ENCODE measurements around the gene HBE1.

HBE1 gene

DNA sequence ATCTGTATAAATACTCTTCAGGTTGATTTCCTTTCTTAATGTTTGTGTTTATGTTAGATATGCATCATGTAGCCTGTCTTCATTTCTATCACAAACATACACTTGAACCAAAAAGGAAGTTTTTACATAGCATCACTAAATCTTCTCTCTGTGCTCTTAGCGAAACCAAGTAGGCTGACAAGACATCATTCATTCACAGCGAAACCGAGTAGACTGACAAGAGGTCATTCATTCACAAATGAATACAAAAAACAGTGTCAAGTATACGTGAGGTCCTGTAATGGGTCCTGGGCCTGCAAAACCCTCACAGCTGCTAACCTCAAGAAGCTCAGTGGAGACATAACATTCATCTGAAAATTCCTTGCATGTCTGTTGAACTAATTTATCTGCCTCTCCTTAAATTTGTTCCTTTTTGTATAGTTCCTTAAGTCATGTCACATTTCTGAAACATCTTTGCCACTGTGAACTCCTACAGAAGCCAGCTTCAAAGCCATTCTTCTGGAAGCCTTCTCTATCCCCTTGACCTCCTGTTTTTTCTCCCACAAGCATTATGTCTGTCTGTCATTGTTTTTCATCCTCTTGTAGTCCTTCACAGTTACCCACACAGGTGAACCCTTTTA is 9.8 kb upstream of the HBE1 start:
- no peak overlapping the region for H3K4me3 ChIP-seq (ENCODE audit: low read depth, low read length)
- TF ChIP-seq, protein P1, sequence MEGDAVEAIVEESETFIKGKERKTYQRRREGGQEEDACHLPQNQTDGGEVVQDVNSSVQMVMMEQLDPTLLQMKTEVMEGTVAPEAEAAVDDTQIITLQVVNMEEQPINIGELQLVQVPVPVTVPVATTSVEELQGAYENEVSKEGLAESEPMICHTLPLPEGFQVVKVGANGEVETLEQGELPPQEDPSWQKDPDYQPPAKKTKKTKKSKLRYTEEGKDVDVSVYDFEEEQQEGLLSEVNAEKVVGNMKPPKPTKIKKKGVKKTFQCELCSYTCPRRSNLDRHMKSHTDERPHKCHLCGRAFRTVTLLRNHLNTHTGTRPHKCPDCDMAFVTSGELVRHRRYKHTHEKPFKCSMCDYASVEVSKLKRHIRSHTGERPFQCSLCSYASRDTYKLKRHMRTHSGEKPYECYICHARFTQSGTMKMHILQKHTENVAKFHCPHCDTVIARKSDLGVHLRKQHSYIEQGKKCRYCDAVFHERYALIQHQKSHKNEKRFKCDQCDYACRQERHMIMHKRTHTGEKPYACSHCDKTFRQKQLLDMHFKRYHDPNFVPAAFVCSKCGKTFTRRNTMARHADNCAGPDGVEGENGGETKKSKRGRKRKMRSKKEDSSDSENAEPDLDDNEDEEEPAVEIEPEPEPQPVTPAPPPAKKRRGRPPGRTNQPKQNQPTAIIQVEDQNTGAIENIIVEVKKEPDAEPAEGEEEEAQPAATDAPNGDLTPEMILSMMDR (IDR thresholded peaks at IDR 0.05; ENCODE audit: borderline replicate concordance, insufficient read depth, low read depth, low read length) = no peak

DNA sequence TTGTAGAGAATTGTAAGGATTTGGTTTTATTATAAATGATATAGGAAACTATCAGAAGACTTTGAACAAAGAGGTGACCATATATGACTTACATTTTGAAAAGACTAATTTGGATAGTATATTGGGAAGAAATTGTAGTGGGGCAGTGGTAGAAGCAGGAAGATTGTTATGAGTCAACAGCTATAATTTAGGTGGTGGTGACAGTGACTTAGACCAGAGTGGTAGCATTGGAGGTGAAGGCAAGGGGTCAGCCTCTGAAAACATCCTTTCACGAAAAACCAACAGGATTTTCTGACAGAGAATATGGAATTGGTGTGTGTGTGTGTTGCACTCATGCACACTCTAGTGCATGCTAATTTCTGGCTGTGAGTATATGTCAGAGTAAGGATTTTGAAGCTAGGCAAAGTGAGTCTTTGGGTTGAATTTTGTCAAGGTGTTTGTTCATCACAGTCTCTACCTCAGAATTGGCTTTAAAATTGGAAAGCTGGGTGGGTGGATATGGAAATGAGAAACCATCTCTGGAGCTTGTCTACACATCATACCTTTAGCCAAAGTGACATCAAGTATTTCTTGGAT is 8.2 kb upstream of the HBE1 start:
- H3K4me3 ChIP-seq (ENCODE audit: low read depth, low read length) = no peak overlapping the region
- TF ChIP-seq, protein P1 (IDR thresholded peaks at IDR 0.05; ENCODE audit: borderline replicate concordance, insufficient read depth, low read depth, low read length) = no peak

DNA sequence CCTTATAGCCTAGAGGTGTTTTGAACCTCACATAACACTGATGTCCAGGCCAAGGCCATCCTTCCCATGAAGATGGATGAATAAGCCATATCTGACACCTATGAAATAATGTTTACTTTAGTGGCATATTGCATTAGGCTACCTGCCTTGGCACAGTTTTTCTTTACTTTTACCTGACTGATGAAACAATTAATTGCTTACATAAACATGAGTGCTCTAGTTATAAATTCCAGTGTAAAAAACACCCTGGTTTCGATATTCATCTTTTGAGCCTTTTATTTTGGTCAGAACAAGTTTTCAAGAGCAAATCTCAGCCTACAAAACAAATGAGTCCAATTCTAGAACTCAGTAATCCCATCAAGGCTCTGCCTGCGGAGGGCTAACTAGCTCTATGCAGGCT is 7.0 kb upstream of the HBE1 start:
- no peak overlapping the region for H3K4me3 ChIP-seq (ENCODE audit: low read depth, low read length)
- TF ChIP-seq, protein P1 (IDR thresholded peaks at IDR 0.05; ENCODE audit: borderline replicate concordance, insufficient read depth, low read depth, low read length) = no peak

DNA sequence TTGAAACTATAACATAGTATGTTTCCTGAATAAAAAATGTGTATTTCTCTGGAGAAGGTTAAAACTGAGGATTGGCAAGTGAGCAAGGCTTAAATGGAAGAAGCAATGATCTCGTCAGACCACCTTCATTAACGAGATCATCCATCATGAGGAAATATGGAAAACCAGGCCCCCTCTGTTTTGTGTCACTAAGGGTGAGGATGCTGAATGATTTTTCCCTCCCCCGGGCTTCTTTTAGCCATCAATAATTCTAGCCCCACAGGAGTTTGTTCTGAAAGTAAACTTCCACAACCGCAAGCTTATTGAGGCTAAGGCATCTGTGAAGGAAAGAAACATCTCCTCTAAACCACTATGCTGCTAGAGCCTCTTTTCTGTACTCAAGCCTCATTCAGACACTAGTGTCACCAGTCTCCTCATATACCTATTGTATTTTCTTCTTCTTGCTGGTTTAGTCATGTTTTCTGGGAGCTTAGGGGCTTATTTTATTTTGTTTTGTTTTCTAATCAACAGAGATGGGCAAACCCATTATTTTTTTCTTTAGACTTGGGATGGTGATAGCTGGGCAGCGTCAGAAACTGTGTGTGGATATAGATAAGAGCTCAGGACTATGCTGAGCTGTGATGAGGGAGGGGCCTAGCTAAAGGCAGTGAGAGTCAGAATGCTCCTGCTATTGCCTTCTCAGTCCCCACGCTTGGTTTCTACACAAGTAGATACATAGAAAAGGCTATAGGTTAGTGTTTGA is 5.8 kb upstream of the HBE1 start:
- TF ChIP-seq, protein P1 (IDR thresholded peaks at IDR 0.05; ENCODE audit: borderline replicate concordance, insufficient read depth, low read depth, low read length) = no peak

DNA sequence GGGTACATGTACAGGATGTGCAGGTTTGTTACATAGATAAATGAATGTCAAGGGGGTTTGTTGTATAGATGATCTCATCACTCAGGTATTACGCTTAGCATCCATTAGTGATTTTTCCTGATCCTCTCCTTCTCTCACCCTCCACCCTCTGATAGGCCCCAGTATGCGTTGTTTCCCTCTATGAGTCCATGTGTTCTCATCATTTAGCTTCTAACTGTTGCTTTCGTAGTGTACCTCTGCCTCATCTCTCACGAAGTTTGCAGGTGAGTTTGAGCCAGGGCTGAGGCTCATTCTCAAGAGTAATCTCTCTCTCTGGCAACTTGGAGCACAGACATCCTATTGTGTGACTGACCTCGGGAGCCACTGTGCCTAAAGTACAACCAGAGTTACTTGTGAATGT is 4.7 kb upstream of the HBE1 start:
- TF ChIP-seq, protein P1 (IDR thresholded peaks at IDR 0.05; ENCODE audit: borderline replicate concordance, insufficient read depth, low read depth, low read length) = no peak
- no peak overlapping the region for H3K4me3 ChIP-seq (ENCODE audit: low read depth, low read length)

More for the DNA sequence above, 5.8 kb upstream of the HBE1 start:
- H3K4me3 ChIP-seq (ENCODE audit: low read depth, low read length) = no peak overlapping the region

DNA sequence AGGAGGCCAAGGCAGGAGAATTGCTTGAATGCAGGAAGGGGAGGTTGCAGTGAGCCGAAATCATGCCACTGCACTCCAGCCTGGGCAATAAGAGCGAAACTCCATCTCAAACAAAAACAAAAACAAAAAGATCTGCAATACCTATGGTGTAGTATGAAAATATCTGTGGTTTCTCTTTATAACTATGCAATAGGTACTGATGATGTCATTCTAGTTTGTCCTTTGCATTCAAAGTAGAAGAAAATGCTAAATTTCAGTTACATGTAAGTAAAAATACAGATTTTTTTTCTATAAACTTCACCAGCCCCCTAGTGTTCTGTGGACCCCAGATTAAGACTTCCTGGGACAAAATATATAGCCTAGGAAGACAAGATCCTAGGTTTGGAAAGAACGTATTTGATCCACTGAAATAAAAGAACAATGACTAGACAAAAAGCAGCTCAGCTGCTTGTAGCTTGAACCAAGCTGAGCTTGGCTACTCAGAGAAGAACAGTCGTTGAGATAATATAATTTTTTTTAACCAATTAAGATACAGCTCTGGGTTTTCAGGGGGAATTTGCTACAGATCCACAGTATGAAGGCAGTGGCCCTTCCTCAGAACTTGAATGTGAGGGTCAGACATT is 2.8 kb upstream of the HBE1 start:
- H3K4me3 ChIP-seq (ENCODE audit: low read depth, low read length) = no peak overlapping the region
- TF ChIP-seq, protein P1 (IDR thresholded peaks at IDR 0.05; ENCODE audit: borderline replicate concordance, insufficient read depth, low read depth, low read length) = no peak

All from GM12875 (cell line).